ENCODE results near the gene KIAA0513. TPM values are rescaled to one million over a fixed set of nuclear protein-coding genes. Genes with fewer than 3 reads are reported as not detected.
A peak's percentile ranks its signal among the peaks of the same experiment; 100 is the strongest.

KIAA0513 gene
- total RNA-seq, 2 donors from 2014 or later, result 12.6 to 14.1 TPM

- Histone ChIP-seq H3K36me3 (no peaks in the 10 kb centered on the region), H3K27me3 (no peaks in the 10 kb centered on the region), H3K4me3 (peak overlapping the region in 1 of 2 donors; percentile 45), H3K4me1 (peaks cover 0 to 46% of the 10 kb centered on the region in 2 donors), H3K9me3 (no peaks in the 10 kb centered on the region), H3K27ac (peak overlapping the region; percentile 76 to 79)
- peak; percentile 76 for DNase-seq (ENCODE audit: low spot score)
- TF ChIP-seq CTCF (IDR thresholded peaks at IDR 0.05), result no peak
These were observed 109.2 kb downstream of the KIAA0513 start for GRCh38 chr16:85136702-85137322.

- no peaks in the 10 kb centered on the region for H3K9me3 ChIP-seq
- H3K27me3 ChIP-seq, result no peaks in the 10 kb centered on the region
- no peaks in the 10 kb centered on the region for H3K36me3 ChIP-seq
- TF ChIP-seq CTCF (IDR thresholded peaks at IDR 0.05), result no peak
- DNase-seq (ENCODE audit: low spot score), result peak; percentile 96
- peaks cover 0 to 52% of the 10 kb centered on the region in 2 donors for H3K4me1 ChIP-seq
- H3K4me3 ChIP-seq, result peak overlapping the region; percentile 11 to 45
- peak overlapping the region; percentile 76 to 79 for H3K27ac ChIP-seq
These were observed 109.9 kb downstream of the KIAA0513 start for GRCh38 chr16:85137323-85138072.

GRCh38 chr16:85138073-85138824 lies 110.7 kb downstream of the KIAA0513 start:
- H3K4me1 ChIP-seq, result peaks cover 0 to 57% of the 10 kb centered on the region in 2 donors
- no peak for DNase-seq (ENCODE audit: low spot score)
- H3K27ac ChIP-seq, result peak overlapping the region; percentile 76 to 79
- TF ChIP-seq CTCF (IDR thresholded peaks at IDR 0.05), result no peak
- H3K27me3 ChIP-seq, result no peaks in the 10 kb centered on the region
- no peaks in the 10 kb centered on the region for H3K9me3 ChIP-seq
- H3K4me3 ChIP-seq, result peak overlapping the region in 1 of 2 donors; percentile 45
- no peaks in the 10 kb centered on the region for H3K36me3 ChIP-seq

GRCh38 chr16:85138825-85139627 lies 111.4 kb downstream of the KIAA0513 start:
- peaks cover 0 to 64% of the 10 kb centered on the region in 2 donors for H3K4me1 ChIP-seq
- no peak for DNase-seq (ENCODE audit: low spot score)
- H3K36me3 ChIP-seq, result no peaks in the 10 kb centered on the region

More at GRCh38 chr16:85138825-85139627, 111.4 kb downstream of the KIAA0513 start:
- H3K9me3 ChIP-seq, result no peaks in the 10 kb centered on the region
- H3K4me3 ChIP-seq, result no peak overlapping the region
- no peak for TF ChIP-seq CTCF (IDR thresholded peaks at IDR 0.05)
- no peaks in the 10 kb centered on the region for H3K27me3 ChIP-seq
- H3K27ac ChIP-seq, result no peak overlapping the region

Data from right atrium auricular region (tissue), 2 donors.